HG03064 (cell line): ENCODE results near the gene OCA2.
"Not testable (repeated sequence)": the region's sequence is repeated elsewhere in the genome, so short reads cannot be mapped to it uniquely, and the experiment has no call there.

Experiments
- ATAC-seq: cut with Tn5 transposase; IDR thresholded peaks from one replicate; pipeline ENCODE4 v1.9.1; 2021; ENCODE audit warnings: low read depth; ENCODE audit not compliant: unreplicated experiment

The OCA2 gene

GRCh38 chr15:27757052-27757451, 342.1 kb downstream of the OCA2 start:
- no peak for ATAC-seq

- ATAC-seq: no peak
Measured at GRCh38 chr15:27752691-27753090, 346.4 kb downstream of the OCA2 start.

- no peak for ATAC-seq
Measured at GRCh38 chr15:27747997-27748396, 351.1 kb downstream of the OCA2 start.

GRCh38 chr15:27746401-27746955, 352.6 kb downstream of the OCA2 start:
- no peak for ATAC-seq

- no peak for ATAC-seq
Measured at GRCh38 chr15:27744641-27745040, 354.5 kb downstream of the OCA2 start.

GRCh38 chr15:27743638-27744037, 355.5 kb downstream of the OCA2 start:
- no peak for ATAC-seq

- ATAC-seq: no peak
Measured at GRCh38 chr15:27742751-27743477, 356.2 kb downstream of the OCA2 start.

- ATAC-seq: no peak
Measured at GRCh38 chr15:27741226-27741860, 357.8 kb downstream of the OCA2 start.

- ATAC-seq: no peak
Measured at GRCh38 chr15:27734785-27735495, 364.2 kb downstream of the OCA2 start.

- no peak for ATAC-seq
Measured at GRCh38 chr15:27731776-27732175, 367.3 kb downstream of the OCA2 start.

GRCh38 chr15:27730868-27731267, 368.2 kb downstream of the OCA2 start:
- ATAC-seq: no peak

- no peak for ATAC-seq
Measured at GRCh38 chr15:27725731-27726130, 373.4 kb downstream of the OCA2 start.

- no peak for ATAC-seq
Measured at GRCh38 chr15:27723821-27724220, 375.3 kb downstream of the OCA2 start.

- ATAC-seq: no peak
Measured at GRCh38 chr15:27722102-27722501, 377.0 kb downstream of the OCA2 start.

GRCh38 chr15:27714675-27715074, 384.4 kb downstream of the OCA2 start:
- ATAC-seq: no peak

GRCh38 chr15:27713850-27714249, 385.3 kb downstream of the OCA2 start:
- not testable (repeated sequence) for ATAC-seq

GRCh38 chr15:27707257-27707656, 391.9 kb downstream of the OCA2 start:
- no peak for ATAC-seq

- no peak for ATAC-seq
Measured at GRCh38 chr15:27706300-27706699, 392.8 kb downstream of the OCA2 start.

GRCh38 chr15:27705056-27705455, 394.1 kb downstream of the OCA2 start:
- no peak for ATAC-seq
